Mucosa of descending colon (tissue), 3 donors: ENCODE results near the gene ATP5MG. TPM values are rescaled to one million over a fixed set of nuclear protein-coding genes. Genes with fewer than 3 reads are reported as not detected.

Source experiments
- ATAC-seq: fragments of 200-7000 bp; cut with Tn5 transposase; one replicate; pipeline ENCODE4 v1.9.1; 2020; ENCODE audit warnings: mild to moderate bottlenecking, moderate library complexity
- DNase-seq, 3 donors: peaks; one replicate each; pipeline ENCODE4 v3.0.0-alpha.2; 2020
- H3K36me3 ChIP-seq: fragments of 200-600 bp; one replicate; pipeline ENCODE4 v1.8.0; 2021; ENCODE audit warnings: low read depth, mild to moderate bottlenecking
- H3K4me1 ChIP-seq: fragments of 200-600 bp; one replicate; pipeline ENCODE4 v1.8.0; 2021; ENCODE audit warnings: low read depth, mild to moderate bottlenecking
- H3K4me3 ChIP-seq: fragments of 200-600 bp; one replicate; pipeline ENCODE4 v1.8.0; 2021; ENCODE audit warnings: mild to moderate bottlenecking
- H3K9me3 ChIP-seq: fragments of 200-600 bp; one replicate; pipeline ENCODE4 v1.8.0; 2021; ENCODE audit warnings: mild to moderate bottlenecking
- CTCF ChIP-seq: fragments of 200-600 bp; IDR thresholded peaks from one replicate; pipeline ENCODE4 v1.8.0; 2022; ENCODE audit warnings: antibody characterized with exemption, mild to moderate bottlenecking
- intact Hi-C, 2 donors: fragments of 100-400 bp; cut with DNase I in 1 of 2; cut with micrococcal nuclease in 1 of 2; formaldehyde crosslinking; loops; one replicate each; pipeline versions ENCODE4 v1.11.0 to v1.11.1; 2022; cut with DNase I, micrococcal nuclease
- total RNA-seq, 3 donors: library from RNA; stranded (reverse); fragmentation: NEBNext Ultra II Directional in 2 of 3; extraction: Animal tissue kit (Norgen Biotek cat#: 25700) in 2 of 3; gene quantifications; one replicate each; pipeline versions ENCODE4 v1.2.1 to v1.2.4, GENCODE V29; 2021 to 2023
- donor health status: DM: no; HTN: no; CAD: no; lungs with moderate emphysema.
- donor health status: DM: no; HTN: no; CAD: no.
- donor health status: DM: no; HTN: yes; CAD: no.

The ATP5MG gene
- total RNA-seq, 3 donors from 2014 or later, result 224 to 287 (median 262) TPM

DNA sequence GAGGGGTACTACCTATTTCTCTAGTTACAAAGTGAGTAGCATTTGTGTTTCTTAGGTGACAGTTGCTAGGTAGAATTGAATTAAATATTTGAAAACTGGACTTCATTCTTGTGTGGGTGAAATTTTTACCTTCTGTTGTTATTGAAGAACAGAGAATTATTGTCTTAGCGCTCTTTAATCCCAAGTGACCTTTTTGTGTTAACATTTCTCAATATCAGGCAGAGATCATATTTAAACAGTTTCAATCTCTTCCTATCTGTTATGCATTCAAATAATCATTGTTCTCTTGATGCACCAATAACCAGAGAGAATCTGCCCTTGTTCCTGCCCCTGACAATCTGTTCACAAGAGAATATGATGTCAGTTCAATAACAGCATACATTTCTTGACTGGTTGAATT, 49.0 kb downstream of the ATP5MG start:
- Histone ChIP-seq H3K9me3 (no peaks in the 10 kb centered on the region), H3K4me1 (no peaks in the 10 kb centered on the region), H3K4me3 (no peak overlapping the region), H3K36me3 (no peaks in the 10 kb centered on the region)
- ATAC-seq, result no peak
- TF ChIP-seq CTCF, result no peak
- no peak for DNase-seq
- intact Hi-C loops, result no loop called here

Other genes with a start within 250 kb of the ATP5MG start
- 1 to 10 TPM; 1.0 to 2.6 (median 1.2) TPM for gene SCN4B, start 248.8 kb upstream of the ATP5MG start, total RNA-seq
- gene SCN2B, start 225.0 kb upstream of the ATP5MG start, total RNA-seq, result 1 to 10 TPM in 1 of 3 donors, under 1 TPM in 2; 0.23 to 3.7 (median 0.34) TPM
- 10 to 100 TPM in 1 of 3 donors, 1 to 10 TPM in 2; 7.5 to 15.0 (median 7.7) TPM for gene JAML, start 176.6 kb upstream of the ATP5MG start, total RNA-seq
- gene MPZL3, start 149.2 kb upstream of the ATP5MG start, total RNA-seq, result 10 to 100 TPM in 1 of 3 donors, 1 to 10 TPM in 2; 4.9 to 19.6 (median 9.0) TPM
- gene MPZL2, start 137.3 kb upstream of the ATP5MG start, total RNA-seq, result 10 to 100 TPM; 34.4 to 83.1 (median 72.4) TPM
- gene CD3E, start 96.9 kb upstream of the ATP5MG start, total RNA-seq, result 1 to 10 TPM; 6.3 to 9.7 (median 9.7) TPM
- gene CD3D, start 58.9 kb upstream of the ATP5MG start, total RNA-seq, result 1 to 10 TPM; 4.9 to 8.1 (median 7.7) TPM
- 1 to 10 TPM; 2.8 to 5.1 (median 4.2) TPM for gene CD3G, start 57.3 kb upstream of the ATP5MG start, total RNA-seq
- 10 to 100 TPM; 42.3 to 50.1 (median 46.1) TPM for gene UBE4A, start 42.0 kb upstream of the ATP5MG start, total RNA-seq
- gene KMT2A, start 34.9 kb downstream of the ATP5MG start, total RNA-seq, result 10 to 100 TPM; 49.0 to 89.3 (median 51.4) TPM
- 1 to 10 TPM in 2 of 3 donors, under 1 TPM in 1; 0.63 to 1.3 (median 1.2) TPM for gene TTC36, start 125.9 kb downstream of the ATP5MG start, total RNA-seq
- 10 to 100 TPM in 1 of 3 donors, 1 to 10 TPM in 2; 7.8 to 18.0 (median 8.5) TPM for gene TMEM25, start 129.6 kb downstream of the ATP5MG start, total RNA-seq
- gene IFT46, start 164.3 kb downstream of the ATP5MG start, total RNA-seq, result 10 to 100 TPM; 10.7 to 23.0 (median 12.8) TPM
- 100 to 1,000 TPM; 126 to 134 (median 130) TPM for gene ARCN1, start 170.8 kb downstream of the ATP5MG start, total RNA-seq
- 100 to 1,000 TPM in 2 of 3 donors, 10 to 100 TPM in 1; 79.4 to 116 (median 115) TPM for gene PHLDB1, start 206.0 kb downstream of the ATP5MG start, total RNA-seq